Activated T-helper 2 cell treated with anti-CD3 and anti-CD28 coated beads, Interferon-gamma antibody, Interleukin-2, Interleukin-4, amounts not matched to agents 10 μg/mL and 5 μg/mL and 100 μg/mL, durations not matched to agents 14 hours and 24 hours and 36 hours (primary cell): ENCODE data around the gene RAN. TPM values are rescaled to one million over a fixed set of nuclear protein-coding genes. Genes with fewer than 3 reads are reported as not detected.
"Not testable (repeated sequence)": the region's sequence is repeated elsewhere in the genome, so short reads cannot be mapped to it uniquely, and the experiment has no call there.

Source experiments
- DNase-seq: peaks from one replicate; pipeline ENCODE4 v3.0.0; 2021; ENCODE audit warnings: low spot score
- H3K27ac Mint-ChIP-seq: one replicate; pipeline ENCODE4 v1.8.0; 2021; ENCODE audit warnings: mixed read lengths
- H3K27me3 Mint-ChIP-seq: one replicate; pipeline ENCODE4 v1.8.0; 2021; ENCODE audit warnings: low read depth, mixed read lengths
- H3K36me3 Mint-ChIP-seq: one replicate; pipeline ENCODE4 v1.8.0; 2021; ENCODE audit warnings: low read depth, mixed read lengths
- H3K4me1 Mint-ChIP-seq: one replicate; pipeline ENCODE4 v1.8.0; 2021; ENCODE audit warnings: low read depth, mixed read lengths
- H3K4me3 Mint-ChIP-seq: one replicate; pipeline ENCODE4 v1.8.0; 2021; ENCODE audit warnings: low read depth, mild to moderate bottlenecking, moderate library complexity, mixed read lengths
- H3K9me3 Mint-ChIP-seq: one replicate; pipeline ENCODE4 v1.8.0; 2021; ENCODE audit warnings: mixed read lengths
- intact Hi-C: fragments of 100-400 bp; cut with micrococcal nuclease; formaldehyde crosslinking; loops from one replicate; pipeline ENCODE4 v1.15.1; 2023
- total RNA-seq: library from RNA; stranded (reverse); gene quantifications from 2 replicates; pipeline ENCODE4 v1.2.3, GENCODE V29; 2022

RAN gene
- total RNA-seq, 1 donor from 2014 or later = 1,905 TPM

- H3K36me3 Mint-ChIP-seq = peaks cover 55% of the 10 kb centered on the region
- peaks cover 66% of the 10 kb centered on the region for H3K4me1 Mint-ChIP-seq
- intact Hi-C loops = no loop called here
- H3K27me3 Mint-ChIP-seq = no peaks in the 10 kb centered on the region
- DNase-seq = no peak
- no peaks in the 10 kb centered on the region for H3K9me3 Mint-ChIP-seq
- H3K27ac Mint-ChIP-seq = peak overlapping the region; percentile 33
- H3K4me3 Mint-ChIP-seq = no peak overlapping the region
Measured at GRCh38 chr12:130876297-130876696, 4.4 kb downstream of the RAN start.

- no peak overlapping the region for H3K4me3 Mint-ChIP-seq
- H3K27me3 Mint-ChIP-seq = no peaks in the 10 kb centered on the region
- H3K9me3 Mint-ChIP-seq = no peaks in the 10 kb centered on the region
- peak overlapping the region; percentile 33 for H3K27ac Mint-ChIP-seq
- peaks cover 55% of the 10 kb centered on the region for H3K36me3 Mint-ChIP-seq
- peaks cover 65% of the 10 kb centered on the region for H3K4me1 Mint-ChIP-seq
- intact Hi-C loops = no loop called here
- no peak for DNase-seq
Measured at GRCh38 chr12:130876758-130877157, 4.9 kb downstream of the RAN start.

- intact Hi-C loops = no loop called here
- Mint-ChIP-seq H3K27ac (peak overlapping the region; percentile 18), H3K36me3 (peaks cover 55% of the 10 kb centered on the region), H3K4me1 (peaks cover 65% of the 10 kb centered on the region), H3K9me3 (no peaks in the 10 kb centered on the region), H3K27me3 (no peaks in the 10 kb centered on the region), H3K4me3 (no peak overlapping the region)
- no peak for DNase-seq
Measured at GRCh38 chr12:130877333-130877732, 5.5 kb downstream of the RAN start.

GRCh38 chr12:130878193-130879185 is 6.6 kb downstream of the RAN start:
- no peak overlapping the region for H3K4me3 Mint-ChIP-seq
- H3K27ac Mint-ChIP-seq = peak overlapping the region; percentile 13
- peaks cover 43% of the 10 kb centered on the region for H3K36me3 Mint-ChIP-seq
- no peaks in the 10 kb centered on the region for H3K9me3 Mint-ChIP-seq
- DNase-seq = no peak
- H3K27me3 Mint-ChIP-seq = no peaks in the 10 kb centered on the region
- peaks cover 58% of the 10 kb centered on the region for H3K4me1 Mint-ChIP-seq
- intact Hi-C loops = no loop called here

- H3K4me1 Mint-ChIP-seq = peaks cover 51% of the 10 kb centered on the region
- H3K36me3 Mint-ChIP-seq = peaks cover 36% of the 10 kb centered on the region
- peak overlapping the region; percentile 13 for H3K27ac Mint-ChIP-seq
- DNase-seq = no peak
- H3K27me3 Mint-ChIP-seq = no peaks in the 10 kb centered on the region
- no peaks in the 10 kb centered on the region for H3K9me3 Mint-ChIP-seq
- H3K4me3 Mint-ChIP-seq = no peak overlapping the region
- intact Hi-C loops = no loop called here
Measured at GRCh38 chr12:130879212-130879686, 7.4 kb downstream of the RAN start.

- H3K4me1 Mint-ChIP-seq = peaks cover 44% of the 10 kb centered on the region
- H3K27ac Mint-ChIP-seq = peak overlapping the region; percentile 21
- intact Hi-C loops = no loop called here
Measured at GRCh38 chr12:130879781-130880389, 8.0 kb downstream of the RAN start.

GRCh38 chr12:130880411-130880885 is 8.6 kb downstream of the RAN start:
- Mint-ChIP-seq H3K27ac (peak overlapping the region; percentile 21), H3K9me3 (no peaks in the 10 kb centered on the region), H3K36me3 (peaks cover 24% of the 10 kb centered on the region), H3K4me3 (peak overlapping the region; percentile 63), H3K27me3 (no peaks in the 10 kb centered on the region), H3K4me1 (peaks cover 42% of the 10 kb centered on the region)
- DNase-seq = no peak
- intact Hi-C loops = no loop called here

More at GRCh38 chr12:130879781-130880389, 8.0 kb downstream of the RAN start:
- Mint-ChIP-seq H3K27me3 (no peaks in the 10 kb centered on the region), H3K4me3 (peak overlapping the region; percentile 63), H3K36me3 (peaks cover 29% of the 10 kb centered on the region), H3K9me3 (no peaks in the 10 kb centered on the region)
- DNase-seq = no peak

GRCh38 chr12:130881046-130881445 is 9.2 kb downstream of the RAN start:
- Mint-ChIP-seq H3K4me3 (no peak overlapping the region), H3K27me3 (no peaks in the 10 kb centered on the region), H3K4me1 (peaks cover 37% of the 10 kb centered on the region), H3K9me3 (no peaks in the 10 kb centered on the region), H3K27ac (peak overlapping the region; percentile 3), H3K36me3 (peaks cover 18% of the 10 kb centered on the region)
- intact Hi-C loops = no loop called here
- DNase-seq = no peak

- Mint-ChIP-seq H3K4me3 (no peak overlapping the region), H3K36me3 (peaks cover 13% of the 10 kb centered on the region), H3K9me3 (no peaks in the 10 kb centered on the region), H3K27ac (no peak overlapping the region), H3K27me3 (no peaks in the 10 kb centered on the region), H3K4me1 (peaks cover 34% of the 10 kb centered on the region)
- no peak for DNase-seq
- intact Hi-C loops = no loop called here
Measured at GRCh38 chr12:130881548-130881947, 9.7 kb downstream of the RAN start.

GRCh38 chr12:130887190-130887589 is 15.3 kb downstream of the RAN start:
- H3K4me1 Mint-ChIP-seq, H3K27me3 Mint-ChIP-seq, H3K4me3 Mint-ChIP-seq, H3K27ac Mint-ChIP-seq, H3K9me3 Mint-ChIP-seq, DNase-seq, intact Hi-C loops, H3K36me3 Mint-ChIP-seq: not testable (repeated sequence)

- Mint-ChIP-seq H3K27ac (no peak overlapping the region), H3K4me3 (no peak overlapping the region), H3K4me1 (no peaks in the 10 kb centered on the region), H3K9me3 (no peaks in the 10 kb centered on the region), H3K27me3 (no peaks in the 10 kb centered on the region), H3K36me3 (no peaks in the 10 kb centered on the region)
- intact Hi-C loops = no loop called here
- DNase-seq = no peak
Measured at GRCh38 chr12:130904064-130904463, 32.2 kb downstream of the RAN start.

- H3K9me3 Mint-ChIP-seq, intact Hi-C loops: not testable (repeated sequence)
Measured at GRCh38 chr12:130904936-130905455, 33.1 kb downstream of the RAN start.

GRCh38 chr12:130909111-130909510 is 37.2 kb downstream of the RAN start:
- intact Hi-C loops = no loop called here
- no peak overlapping the region for H3K4me3 Mint-ChIP-seq
- H3K27ac Mint-ChIP-seq = no peak overlapping the region
- peaks cover 3% of the 10 kb centered on the region for H3K27me3 Mint-ChIP-seq
- no peak for DNase-seq
- H3K36me3 Mint-ChIP-seq = no peaks in the 10 kb centered on the region
- H3K4me1 Mint-ChIP-seq = no peaks in the 10 kb centered on the region
- H3K9me3 Mint-ChIP-seq = peaks cover 12% of the 10 kb centered on the region

More at GRCh38 chr12:130904936-130905455, 33.1 kb downstream of the RAN start:
- not testable (repeated sequence) for H3K4me1 Mint-ChIP-seq, DNase-seq, H3K27me3 Mint-ChIP-seq, H3K36me3 Mint-ChIP-seq, H3K27ac Mint-ChIP-seq, H3K4me3 Mint-ChIP-seq
